RPMI7951 (cell line): ENCODE data around the gene HK1. TPM values are rescaled to one million over a fixed set of nuclear protein-coding genes. Genes with fewer than 3 reads are reported as not detected.
A peak's percentile ranks its signal among the peaks of the same experiment; 100 is the strongest.

Experiments
- DNase-seq: peaks from one replicate; pipeline ENCODE4 v3.0.0-alpha.2; 2012; ENCODE audit warnings: low read depth
- total RNA-seq: library from RNA; depleted of rRNA; stranded (reverse); fragments of >200 nt; shearing (Covaris generic); gene quantifications from 2 replicates; pipeline ENCODE4 v1.2.3, GENCODE V29; 2014

HK1 gene
- total RNA-seq, 1 experiment from 2014 or later, result 72.7 TPM

DNA sequence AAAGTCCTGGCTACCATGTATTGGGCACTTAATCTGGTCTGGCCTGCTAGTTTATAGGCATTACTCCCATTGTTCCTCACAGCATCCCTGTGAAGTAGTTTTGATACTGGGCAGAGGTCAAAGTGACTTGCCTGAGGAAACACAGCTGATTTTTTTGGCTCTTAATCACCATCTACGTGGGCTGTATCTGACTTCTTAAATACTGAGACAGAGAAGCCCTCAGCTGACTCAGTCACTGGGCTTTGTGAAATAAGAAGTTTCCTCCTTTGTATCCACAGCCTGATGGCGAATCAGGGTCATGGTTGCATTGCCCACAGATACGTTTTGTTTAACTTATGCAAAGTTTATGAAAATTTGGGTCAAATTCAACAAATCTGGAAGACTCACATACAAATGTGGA, 125.2 kb downstream of the HK1 start:
- DNase-seq, result peak; percentile 65

DNA sequence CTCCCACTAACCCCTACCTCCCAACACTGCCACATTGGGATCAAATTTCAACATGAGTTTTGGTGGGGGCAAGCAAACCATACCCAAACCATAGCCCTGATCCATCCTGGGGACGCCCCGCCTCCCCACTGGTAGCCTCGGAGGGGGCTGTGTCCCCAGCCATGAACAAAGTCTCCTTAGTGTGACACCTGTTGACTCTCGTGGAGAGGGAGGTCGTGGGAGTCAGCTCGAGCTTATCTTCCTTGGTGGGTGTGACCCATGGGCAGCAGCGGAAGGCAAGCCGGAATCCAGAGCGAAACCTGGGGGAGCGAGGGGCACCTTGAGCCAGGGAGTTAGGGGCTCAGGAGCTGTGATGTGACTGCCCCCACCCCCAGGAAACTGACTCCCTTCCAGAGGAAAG, 126.5 kb downstream of the HK1 start:
- DNase-seq, result no peak

DNA sequence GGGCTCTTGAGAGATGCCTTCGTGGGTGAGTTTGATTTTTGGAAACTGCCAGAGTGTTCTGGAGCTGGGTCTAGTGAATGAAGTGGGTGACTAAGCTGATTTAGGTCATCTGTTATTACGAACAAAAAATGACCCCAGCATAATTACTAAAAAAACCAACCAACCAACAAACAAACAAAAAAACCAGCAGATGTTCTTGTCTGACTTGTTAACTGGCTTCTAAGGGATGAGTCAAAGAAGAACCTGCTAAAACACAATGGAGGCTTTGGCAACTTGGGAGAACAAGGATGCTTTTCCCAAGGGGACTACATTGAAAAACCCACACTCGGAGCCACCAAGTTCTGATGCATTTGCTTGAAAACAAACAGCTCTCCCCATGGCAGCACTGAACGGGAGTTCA, 126.9 kb downstream of the HK1 start:
- no peak for DNase-seq

DNA sequence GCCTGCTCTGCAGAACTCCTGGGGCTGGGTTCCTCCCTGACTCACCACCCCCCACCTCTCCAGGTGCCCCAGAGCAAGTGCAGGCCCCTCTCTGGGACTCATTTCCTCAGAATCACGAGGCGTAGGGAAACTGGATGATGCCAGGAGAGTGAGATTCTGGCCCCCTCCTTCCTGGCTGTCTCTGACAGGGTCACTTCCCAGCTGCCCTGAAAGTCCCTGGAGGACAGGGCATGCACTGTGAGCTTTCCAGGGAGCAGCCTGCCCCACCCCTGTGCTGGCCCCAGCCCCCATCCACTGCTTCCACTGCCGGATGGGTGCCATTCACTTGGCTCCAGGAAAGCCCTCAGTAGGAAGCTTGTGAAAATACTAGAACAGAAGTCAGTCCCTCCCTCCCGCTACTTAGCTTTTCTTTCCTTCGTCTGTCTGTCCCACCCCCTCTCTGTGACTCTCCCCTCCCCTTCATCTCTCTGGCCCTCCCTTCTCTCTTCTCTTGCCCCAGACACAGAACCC, 128.1 kb downstream of the HK1 start:
- DNase-seq, result no peak

DNA sequence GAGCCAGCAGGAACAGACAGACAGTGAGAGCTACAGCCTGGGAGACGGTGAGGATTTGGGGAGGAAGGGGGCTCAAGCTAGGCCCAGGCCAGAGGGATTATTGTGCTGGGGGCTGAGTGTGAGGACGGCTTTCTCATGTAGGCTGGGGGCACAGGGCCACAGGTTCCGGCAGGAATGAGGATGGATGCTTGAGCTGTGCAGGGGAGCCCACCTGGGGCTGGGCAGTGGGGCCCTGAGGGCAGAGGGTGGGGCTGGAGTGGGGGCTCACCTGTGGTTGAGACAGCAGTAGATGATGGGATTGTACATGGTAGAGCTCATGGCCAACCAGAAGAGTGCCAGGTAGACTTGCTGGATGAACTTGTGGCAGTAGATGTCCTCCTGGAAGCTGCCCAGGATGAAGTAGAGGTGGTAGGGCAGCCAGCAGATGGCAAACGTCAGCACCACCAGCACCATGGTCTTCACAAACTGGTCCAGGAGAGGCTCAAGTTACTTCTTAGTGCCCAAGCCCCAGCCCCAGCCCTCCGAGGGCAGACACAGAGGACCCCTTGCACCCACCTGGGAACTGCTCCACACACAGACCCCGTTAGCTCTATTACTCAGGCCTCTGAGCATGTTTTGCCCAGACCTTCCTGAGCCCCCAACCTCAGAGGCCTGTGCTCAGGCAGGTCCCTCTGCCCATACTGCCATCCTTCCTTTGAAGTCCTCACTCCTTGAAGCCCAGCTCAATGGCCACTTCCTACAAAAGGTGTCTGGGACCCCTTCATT, 128.7 kb downstream of the HK1 start:
- DNase-seq, result no peak

DNA sequence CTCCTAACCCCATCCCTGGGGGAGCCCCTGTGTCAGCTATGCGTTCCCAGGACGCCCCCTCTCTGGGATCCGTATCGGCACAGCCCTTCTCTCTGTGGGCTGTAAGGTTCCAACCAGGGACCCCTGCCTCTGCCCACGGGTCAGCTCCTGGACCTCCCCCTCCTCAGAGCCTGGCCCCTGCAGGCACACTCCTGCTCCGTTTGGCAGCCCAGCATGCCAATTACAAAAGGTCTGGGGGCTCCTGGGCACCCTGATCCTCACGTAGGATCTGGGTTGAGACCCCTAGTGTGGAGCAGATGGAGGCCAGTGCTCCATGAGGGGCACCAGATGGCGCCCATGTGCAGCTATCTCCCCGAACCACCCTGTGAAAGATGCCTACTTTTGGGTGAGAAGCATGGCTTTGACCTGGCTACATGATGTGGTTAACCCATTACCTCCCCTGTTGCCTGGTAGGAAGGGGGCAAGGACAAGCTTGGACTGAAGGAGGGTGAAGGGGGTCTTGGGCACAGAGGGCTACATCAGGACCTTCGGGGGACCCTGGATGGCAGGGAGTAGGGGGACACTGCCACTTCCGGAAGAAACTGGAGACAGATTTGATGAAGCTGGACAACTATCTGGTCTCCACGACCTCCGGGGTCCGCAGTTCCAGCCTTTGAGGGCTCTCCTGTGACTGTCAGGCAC, 129.5 kb downstream of the HK1 start:
- DNase-seq, result no peak

DNA sequence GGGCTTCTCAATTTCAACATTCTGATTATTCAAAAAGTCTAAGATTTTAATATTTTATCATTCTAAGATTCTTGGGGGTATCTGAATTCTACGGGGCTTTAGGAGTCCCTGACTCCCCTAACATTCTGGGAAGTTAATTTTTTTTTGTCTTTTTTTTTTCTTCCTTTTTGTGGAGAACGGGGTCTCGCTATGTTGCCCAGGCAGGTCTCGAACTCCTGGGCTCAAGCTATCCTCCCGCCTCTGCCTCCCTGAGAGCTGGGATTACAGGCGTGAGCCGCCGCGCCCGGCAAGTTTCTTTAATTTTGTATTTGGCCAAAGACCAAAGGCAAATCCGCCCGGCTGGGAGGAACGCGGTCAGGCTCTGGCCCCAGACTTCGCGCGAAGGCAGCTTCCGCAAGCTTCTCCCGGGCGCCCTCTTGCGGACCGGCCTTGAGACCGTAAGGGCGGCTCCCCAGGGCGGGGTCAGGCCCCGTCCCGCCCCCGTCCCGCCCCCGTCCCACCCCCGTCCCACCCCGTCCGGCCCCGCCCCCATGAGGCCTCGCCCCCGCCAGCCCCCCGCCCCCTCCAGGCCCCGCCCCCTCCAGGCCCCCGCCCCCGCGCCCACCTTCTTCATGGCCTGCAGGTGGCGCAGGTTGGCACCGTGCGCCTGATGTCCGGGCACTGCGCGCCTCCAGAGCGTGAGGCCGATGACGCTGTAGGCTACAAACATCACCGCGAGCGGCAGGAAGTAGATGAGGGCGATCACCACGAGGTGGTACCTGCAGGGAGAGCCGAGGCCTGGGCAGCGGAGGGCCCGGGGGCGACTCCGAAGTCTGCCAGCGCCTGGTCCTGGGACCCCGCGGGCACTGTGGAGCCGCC, 130.3 kb downstream of the HK1 start:
- peak; percentile 86 for DNase-seq

DNA sequence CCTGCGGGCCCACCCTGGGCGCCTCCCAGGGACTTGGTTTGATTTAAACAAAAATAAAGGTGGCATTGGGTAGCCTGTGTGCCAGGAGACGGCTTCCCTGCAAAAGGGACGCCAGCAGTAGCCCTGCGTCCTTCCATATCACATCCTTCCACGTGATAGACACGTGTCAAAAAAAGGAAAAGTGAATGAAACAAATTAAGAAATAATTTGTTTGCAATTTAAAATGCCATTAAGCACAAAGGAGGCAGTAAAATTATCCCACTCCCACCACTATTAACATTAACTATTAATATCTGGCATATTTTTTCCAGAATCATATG, 130.8 kb downstream of the HK1 start:
- DNase-seq, result no peak

DNA sequence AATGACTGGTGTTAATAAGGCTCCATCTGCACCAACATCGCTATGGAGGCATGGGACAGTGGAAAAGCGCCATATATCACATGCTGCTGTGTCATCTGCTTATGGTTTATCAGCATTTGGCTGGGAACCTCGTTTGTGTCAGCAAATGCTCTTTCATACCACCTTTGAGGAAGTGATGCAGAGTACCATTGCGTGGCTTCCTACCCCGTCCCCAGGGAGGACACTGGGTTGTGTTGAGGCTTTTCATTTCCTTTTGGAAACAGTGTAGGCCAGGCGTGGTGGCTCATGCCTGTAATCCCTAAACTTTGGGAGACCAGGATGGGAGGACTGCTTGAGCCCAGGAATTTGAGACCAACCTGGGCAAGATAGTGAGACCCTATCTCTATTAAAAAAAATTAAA, 131.7 kb downstream of the HK1 start:
- DNase-seq, result no peak

DNA sequence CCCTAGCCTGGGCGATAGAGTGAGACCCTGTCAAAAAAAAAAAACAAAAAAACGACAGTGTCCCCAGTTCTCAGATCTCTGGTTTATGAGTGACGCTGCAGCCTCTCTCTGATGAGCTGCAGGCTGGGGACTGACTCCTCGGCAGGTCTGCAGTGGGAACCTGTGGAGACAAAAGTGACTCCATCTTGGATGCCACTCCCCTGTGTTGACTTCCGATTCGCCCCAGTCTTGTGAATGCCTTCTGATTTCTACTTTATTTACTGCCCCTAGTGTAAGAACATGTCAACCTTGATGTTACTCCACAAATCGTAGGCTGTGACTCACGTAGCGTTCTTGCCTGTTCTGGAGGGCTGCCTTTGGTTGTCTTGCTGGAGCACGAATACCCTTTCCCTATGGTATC, 132.2 kb downstream of the HK1 start:
- DNase-seq, result no peak

DNA sequence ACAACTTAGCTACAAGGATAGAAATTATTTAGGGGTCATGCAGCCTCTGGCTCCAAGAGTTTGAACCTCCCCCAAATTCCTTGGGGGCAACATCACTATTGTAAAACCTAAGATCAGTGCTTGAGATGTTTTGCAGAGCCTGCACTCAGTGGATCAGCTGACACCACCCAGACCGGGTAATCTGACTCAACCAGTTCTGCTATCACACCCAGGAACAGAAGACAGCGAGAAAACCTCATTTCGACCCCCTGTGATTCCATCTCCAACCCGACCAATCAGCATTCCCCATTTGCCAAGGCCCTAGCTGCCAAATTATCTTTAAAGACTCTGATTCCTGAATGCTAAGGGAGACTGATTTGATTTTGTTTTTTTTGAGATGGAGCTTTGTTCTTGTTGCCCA, 133.2 kb downstream of the HK1 start:
- DNase-seq, result no peak

DNA sequence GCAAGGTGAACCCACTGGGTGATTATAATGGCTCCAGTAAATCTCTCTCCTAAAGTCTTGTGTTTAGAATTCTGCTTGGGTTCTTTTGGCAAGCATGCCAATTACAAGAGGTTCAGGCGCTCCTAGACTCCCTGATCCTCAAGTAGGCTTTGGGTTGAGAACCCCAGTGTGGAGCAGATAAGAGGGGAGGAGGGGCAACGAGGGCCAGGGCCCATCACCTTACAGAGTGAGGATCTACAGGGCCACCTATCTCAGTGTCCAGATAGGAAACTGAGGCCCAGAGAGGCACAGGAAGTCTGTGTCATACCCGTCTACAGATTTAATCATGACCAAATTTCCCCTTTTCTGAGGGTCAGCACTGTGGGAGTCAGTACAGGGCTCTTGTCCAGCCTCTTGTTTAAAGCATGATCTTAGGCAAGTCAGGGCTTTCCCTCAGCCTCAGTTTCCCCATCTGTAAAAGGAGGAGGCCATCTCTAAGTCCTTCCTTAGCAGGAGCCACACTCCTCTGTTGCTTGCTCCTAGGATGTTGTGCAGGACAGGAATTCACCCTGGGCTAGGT, 134.0 kb downstream of the HK1 start:
- DNase-seq, result no peak

DNA sequence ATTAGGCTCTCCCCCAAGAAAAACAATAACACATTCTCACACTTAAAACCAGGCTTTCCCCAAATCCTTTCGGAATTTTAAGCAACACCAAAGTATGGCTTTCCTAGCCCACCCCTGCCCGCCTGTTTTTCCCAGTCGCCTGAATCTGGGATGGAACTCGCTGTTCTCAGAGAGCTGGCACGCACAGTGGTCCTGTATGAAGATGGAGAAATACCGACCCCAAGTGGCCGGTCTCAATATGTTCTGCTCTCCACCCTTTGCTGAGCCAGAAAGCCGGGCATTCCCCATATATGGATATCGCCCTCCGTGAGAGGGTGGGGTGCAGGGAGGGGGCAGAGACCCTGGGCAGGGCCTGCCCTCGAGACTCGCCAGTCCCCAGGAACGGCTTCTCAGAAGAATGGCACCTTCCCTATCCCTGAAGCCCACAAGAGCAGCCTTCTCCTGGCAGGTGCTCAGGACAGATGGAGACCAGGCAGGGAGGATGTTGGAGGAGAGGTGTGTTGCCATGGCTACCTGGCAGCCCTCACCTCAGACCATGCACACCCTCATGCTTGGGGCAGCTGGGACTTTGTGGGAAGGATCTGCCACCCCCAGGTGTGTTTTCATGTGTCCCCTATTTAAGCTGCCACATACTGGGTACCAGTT, 135.0 kb downstream of the HK1 start:
- DNase-seq, result peak; percentile 68

DNA sequence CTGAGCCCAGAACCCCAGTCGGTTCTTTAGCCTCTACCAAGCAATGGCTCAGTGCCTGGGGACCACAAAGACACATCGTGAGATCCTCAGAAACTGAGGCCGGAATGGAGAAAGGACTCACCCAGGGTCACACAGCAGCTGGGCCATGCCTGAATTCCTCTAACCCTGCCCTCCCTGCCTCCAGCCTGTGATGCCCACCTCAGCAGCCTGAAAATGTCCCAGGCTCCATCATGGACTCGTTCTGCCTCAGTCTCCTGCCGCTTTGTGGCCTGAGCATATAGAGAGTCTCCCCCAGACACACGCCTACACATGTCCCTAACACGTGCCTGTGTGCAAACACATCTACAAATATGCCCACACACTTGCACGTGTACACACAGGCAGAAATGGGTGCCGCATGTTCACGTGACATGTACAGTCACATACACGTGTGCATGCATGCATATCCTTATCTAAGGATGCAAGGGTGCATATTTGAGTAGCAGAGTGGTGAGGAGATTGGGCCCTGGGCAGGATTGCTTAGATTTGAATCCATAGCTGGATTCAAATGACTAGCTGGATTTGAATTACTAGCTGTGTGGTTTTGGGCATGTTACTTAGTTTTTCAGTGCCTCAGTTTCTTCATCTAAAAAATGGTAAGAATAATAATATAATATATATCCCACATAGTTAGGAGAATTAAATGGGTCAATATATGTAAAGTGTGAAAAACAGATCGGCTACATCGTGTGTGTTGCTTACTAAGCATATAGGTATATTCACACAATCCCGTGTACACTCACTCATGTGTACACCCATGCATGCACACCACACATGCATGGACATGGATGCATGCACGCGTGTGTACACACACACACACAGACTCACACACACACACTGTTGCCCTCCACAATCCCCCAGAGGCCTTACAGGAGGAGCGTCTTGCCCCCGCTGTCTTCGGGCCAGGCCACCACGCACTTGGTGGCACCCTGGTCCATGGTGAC, 136.0 kb downstream of the HK1 start:
- DNase-seq, result no peak

DNA sequence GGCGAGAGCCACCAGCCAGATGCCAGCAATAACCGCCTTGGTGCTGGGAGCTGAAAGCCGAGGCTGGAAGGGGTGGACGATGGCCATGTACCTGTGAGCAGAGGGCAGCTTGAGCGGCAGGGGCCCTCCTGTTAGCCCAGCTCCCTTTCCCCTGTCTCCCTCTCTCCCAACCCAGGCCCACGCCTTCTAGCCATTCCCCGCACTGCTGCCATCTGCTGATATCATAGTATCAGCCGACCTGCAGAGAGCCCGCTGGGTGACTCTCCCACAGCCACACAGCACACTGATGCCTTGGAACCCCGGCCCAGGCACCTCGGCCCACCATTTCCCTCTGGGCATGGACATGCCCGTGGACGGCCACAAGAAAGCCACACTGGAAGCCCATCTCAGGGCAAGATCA, 136.8 kb downstream of the HK1 start:
- DNase-seq, result no peak

DNA sequence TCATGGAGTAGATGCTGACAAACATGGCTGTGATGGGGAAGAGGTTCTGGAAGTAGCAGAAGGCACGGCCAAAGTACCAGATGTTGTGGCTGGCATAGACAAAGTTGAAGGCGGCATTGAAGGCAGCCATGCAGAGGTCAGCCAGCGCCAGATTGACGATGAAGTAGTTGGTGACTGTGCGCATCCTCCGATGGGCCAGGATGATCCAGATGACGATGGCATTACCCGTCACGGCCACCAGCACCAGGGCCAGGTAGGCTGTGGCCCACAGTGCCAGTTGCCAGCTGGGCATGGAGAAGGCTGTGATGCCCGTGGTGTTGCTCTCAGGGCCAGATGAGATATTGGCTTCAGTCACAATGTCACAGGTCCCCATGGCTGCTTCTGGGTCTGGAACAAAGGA, 137.7 kb downstream of the HK1 start:
- no peak for DNase-seq

DNA sequence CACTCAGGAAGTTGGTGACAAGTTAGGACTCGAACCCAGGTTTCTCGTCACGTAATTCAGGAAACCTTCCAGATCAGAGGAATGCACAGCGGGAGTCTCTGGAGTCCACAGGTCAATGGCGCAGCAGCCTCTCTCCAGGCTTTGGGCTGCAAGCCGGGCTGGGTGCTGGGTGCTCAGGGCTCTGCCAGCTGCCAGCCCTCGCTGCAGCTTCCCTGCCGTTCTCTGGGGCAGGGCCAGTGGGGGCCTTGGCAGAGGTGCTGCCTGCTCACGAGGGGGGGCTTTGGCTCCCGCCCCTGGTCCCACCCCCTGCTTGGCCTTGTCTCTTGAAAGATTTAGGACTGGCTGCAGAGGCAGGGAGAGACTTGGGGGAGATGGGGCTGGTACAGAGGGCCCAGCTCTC, 138.4 kb downstream of the HK1 start, which contains the start of gene TACR2:
TSS of gene TACR2 (minus strand) at position 224 of the 400 bp plus-strand sequence. CDS start 595 bp downstream, outside the sequence.
- DNase-seq, result no peak

DNA sequence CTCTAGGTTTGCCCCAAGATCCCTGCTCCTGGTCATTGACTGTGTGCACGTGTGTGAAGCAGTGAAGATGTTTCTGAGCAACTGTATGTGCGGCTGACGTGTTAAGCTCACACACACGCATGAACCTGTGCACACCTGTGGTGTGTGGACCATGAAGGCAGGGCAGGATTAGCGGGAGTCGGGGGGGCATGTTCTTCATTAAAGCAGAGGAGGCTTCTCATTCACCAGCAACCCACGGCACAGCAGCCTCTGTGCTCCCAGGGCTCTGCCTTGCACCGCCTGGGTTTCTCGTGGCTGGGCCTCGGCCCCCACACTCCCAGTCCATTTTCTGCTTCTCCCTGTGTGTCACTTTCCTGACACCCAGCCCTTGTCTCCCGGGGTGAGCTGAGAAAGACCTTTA, 139.2 kb downstream of the HK1 start:
- DNase-seq, result no peak

DNA sequence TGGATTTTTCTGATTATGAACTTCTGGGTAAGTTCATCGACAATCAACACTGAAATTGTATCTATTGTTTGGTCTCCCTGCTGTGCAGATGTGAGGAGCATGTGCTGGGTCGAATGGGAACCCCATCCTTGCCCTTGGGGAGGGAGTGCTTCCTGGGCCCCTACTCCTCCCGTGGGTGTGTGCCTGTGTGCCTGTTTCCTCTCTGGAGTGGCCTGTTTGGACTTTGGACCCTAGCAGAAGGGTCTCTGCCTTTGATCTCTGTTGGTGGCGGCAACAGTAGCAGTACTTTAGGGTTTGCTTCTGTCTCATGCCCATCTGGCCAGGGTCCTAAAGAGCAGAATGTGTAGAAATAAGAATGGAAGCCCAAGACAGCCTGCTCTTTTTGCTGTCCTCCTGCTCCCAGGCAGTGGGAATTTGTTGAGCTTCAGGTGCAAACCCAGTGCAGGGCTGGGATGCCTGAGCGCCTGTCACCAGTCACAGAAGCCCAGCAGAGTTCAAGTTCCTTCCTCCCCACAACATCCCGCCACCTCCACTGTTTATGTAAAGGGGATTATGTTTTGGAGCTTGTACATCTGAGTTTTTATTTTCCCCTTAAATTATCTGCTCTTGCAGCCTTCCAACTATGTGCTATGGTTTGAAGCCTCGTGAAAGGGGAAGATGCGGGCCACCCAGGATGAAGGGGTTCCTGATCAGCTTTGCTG, 139.9 kb downstream of the HK1 start:
- no peak for DNase-seq
